HG02852 (cell line): Measurements from ENCODE around the gene NDUFB4.
A peak's percentile ranks its signal among the peaks of the same experiment; 100 is the strongest.
"Not testable (repeated sequence)": the region's sequence is repeated elsewhere in the genome, so short reads cannot be mapped to it uniquely, and the experiment has no call there.

Experiments
- ATAC-seq: cut with Tn5 transposase; IDR thresholded peaks from one replicate; pipeline ENCODE4 v1.9.1; 2021; ENCODE audit warnings: mild to moderate bottlenecking, moderate library complexity; ENCODE audit not compliant: unreplicated experiment

Gene NDUFB4

DNA sequence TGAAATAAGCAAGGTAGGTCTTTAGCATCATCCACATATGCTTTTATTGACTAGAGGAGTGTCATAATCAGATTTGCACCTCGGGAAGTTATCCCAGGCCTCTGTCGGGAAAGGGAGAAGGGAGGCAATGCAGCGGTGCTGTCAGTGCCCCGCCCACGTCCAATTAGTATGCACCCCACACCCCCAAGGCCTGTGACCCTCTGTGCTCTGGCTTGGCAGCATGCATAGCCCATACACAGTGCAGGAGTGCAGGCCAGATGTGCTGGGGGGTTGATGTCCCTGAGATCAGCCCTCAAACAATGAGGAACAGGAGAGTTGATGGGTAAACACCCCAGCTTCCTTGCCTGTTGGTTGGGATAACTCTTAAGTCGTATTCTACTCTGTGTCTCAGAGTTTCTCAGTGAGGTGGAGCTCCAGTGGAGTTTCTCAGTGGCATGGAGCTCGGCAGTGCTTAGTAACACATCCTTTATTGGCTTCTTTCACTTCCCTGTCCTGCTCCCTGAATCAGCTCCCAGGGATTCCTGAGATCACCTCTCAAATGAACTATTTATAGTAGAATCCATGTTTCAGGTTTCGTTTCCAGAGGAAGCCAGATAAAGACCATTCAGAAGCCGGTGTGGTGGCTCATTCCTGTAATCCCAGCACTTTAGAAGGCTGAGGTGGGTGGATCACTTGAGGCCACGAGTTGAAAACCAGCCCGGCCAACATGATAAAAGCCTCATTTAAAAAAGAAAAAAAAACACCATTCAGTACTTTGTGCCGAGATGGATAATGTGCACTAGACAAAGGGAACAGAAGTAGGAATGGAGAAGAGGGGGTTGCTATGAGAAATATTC is 26.7 kb upstream of the NDUFB4 start:
- ATAC-seq: no peak

DNA sequence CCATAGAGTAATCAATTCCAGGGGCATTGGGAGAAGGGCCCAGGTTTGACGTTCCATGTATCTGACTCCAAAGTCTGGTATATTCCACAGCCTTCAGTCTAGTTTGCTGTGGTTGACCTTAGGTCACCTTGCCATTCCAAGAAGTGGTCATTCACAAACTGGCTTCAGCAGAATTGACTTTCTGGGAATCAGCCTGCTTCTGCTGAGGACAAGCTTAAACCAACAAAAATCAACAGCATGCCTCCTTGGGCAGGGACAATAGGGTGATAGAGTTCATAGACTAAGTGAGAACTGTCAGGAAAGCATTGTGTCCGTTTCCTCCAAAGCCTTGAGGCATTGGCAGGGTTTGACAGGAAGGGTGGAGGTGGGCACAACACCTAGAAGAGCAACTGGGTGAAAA is 24.1 kb upstream of the NDUFB4 start:
- no peak for ATAC-seq

DNA sequence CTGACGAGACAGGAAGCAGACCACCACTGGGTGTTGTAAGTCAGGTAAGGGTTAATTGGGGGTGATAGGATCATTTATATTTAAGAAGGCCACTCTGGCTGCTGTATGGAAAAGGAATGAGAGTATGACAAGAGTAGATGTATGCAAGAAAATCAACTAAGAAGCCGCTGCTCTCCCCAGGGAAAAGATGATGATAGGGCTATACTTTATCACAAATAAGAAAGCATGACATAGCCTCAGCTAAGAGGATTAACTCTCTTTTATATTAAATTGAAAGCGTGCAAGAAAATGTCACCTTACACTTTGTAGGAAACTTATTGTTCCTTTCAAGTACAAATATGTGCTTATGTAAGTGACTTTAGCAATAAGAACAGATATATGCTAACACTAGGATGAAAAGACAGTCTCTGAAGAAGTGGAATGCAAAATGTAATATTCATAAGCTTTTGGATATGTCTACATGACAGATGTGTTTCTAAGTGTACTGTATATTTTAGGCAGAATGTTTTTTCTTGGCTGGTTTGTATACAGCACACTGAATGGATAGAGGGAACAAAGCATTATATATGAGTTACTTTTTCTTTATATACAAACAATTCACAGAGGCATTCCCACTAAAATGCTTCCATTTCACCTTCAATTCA is 8.7 kb upstream of the NDUFB4 start:
- no peak for ATAC-seq

DNA sequence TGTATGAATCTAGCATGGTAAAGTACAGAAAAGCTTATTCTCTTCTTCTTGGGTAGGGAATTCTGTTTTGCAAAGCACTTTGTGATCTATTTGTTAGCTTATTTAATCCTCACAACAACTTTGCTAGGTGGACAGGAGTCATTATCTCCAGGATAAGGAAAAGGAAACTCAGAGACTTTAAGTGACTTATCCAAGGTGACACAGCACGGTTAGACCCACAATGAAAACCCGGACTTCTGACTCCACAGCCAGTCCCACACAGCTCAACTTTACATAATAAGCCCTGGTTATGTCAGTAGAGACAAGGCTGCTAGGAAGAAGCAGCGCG is 384 bp upstream of the NDUFB4 start:
- no peak for ATAC-seq

DNA sequence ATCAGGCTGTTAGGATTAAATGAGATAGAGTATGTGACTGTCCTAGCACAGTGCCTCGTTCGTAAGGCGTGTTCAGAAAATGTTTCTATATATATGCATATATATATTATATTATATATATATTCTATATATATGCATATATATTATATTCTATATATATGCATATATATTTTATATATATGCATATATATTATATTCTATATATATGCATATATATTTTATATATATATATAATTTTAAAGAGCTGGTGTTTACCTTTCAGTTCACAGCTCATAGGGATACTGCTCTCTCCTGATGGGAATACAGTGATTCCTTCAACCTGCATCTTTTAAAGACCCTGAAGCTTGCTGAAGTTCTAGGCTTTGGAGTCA is 702 bp downstream of the NDUFB4 start:
- ATAC-seq: no peak

DNA sequence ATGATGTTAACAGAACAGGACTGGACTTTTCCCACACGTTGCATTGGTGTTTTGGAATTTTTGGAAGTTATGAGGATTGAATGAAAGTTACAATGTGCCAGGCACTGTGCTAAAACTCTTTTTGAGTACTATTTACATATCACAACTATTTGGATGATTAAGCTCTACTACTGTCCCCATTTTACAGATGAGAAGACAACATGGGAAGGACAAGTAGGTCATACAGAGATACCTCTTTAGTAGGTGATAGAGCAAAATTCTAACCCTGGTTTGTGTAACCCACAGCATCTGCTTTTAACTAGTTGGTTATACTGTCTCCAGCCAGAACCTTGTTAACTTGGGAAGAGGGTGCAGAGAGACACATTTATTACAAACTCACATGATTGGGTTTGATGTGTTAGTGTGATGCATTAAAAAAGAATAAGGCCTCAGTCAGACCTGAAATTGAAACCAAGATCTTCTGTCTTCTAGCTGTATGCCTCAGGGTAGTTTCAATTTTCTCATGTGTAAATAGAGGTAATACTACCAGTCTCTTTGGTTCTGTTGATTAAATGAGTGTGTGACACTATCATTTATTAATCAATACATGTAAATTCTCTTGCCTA is 1.4 kb downstream of the NDUFB4 start:
- ATAC-seq: peak; percentile 33

DNA sequence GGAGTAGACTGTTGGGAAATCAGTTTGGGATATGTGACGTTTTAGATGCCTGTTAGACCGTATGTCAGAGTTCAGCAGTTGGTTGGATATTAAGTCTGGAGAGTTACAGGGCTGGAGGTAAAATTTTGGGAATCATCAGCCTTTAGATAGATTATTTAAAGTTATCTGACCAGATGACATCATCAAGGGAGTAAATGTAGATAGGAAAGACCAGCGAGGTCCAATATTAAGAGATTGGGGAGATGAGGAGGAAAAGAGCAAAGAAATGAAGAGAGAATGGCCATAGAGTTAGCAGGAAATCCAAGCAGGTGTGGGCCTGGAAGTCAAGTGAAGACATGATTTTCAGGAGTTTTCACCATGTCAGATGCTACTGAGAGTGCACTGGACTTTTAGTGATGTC is 3.1 kb downstream of the NDUFB4 start:
- ATAC-seq: no peak

DNA sequence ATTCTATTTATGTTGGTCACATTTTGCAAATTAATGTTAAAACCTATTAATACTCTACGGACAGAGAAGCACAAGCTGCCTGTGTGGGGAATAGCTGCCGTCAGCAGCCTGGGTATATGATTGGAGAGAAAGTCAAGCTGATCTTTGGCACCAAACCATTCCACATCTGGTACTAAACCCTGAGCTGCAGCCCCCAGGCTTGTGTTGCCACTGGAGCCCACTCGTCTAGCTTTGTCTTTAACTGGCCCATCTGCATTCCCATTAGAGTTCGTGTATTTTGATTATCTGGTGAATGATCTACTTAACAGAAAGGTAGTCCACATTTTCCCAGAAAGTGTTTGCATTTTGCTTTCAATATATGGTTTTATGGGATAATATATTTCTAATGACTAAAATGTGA is 5.4 kb downstream of the NDUFB4 start:
- ATAC-seq: no peak

DNA sequence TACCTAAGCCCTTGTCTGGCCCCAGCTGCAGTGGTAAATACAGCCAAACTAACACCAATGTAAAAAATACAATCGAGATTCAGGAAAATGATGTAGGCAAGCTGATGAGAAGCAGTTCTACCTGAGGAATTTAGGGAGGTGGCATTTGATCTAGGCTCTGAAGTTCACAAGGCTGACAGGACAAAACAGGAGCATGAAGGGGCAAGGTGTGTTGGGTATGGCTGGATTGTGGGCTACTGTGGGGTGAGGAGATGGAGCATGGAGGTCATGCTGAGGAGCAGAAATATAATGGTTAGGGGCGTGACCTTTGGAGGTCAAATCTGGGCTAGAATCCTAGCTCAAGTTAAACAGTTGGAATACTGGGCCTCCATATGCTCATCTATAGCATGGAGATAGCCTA is 6.5 kb downstream of the NDUFB4 start:
- no peak for ATAC-seq

GRCh38 chr3:120604382-120604781 is 8.2 kb downstream of the NDUFB4 start:
- no peak for ATAC-seq

GRCh38 chr3:120604784-120605183 is 8.6 kb downstream of the NDUFB4 start:
- ATAC-seq: no peak

DNA sequence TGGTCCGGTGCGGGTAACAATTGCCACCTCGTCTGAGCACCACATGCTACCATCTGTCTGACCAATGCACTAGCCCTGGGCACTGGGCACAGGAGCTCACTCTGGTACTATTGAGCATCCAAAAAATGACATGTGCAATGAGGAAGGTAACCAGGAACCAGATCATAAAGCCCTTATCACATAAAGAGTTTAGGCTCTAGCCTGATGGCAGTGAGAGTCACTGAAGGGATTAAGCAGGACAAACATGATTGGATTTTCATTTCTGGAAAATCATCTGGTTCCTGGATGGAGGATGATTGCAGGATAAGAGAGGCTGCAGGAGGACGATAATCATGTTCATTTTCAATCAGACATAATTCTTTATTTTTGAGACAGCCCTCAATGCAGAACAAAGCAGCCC is 12.4 kb downstream of the NDUFB4 start:
- no peak for ATAC-seq

GRCh38 chr3:120614765-120615164 is 18.6 kb downstream of the NDUFB4 start:
- no peak for ATAC-seq

- ATAC-seq: no peak
Measured at GRCh38 chr3:120615847-120616609, 19.9 kb downstream of the NDUFB4 start.

- not testable (repeated sequence) for ATAC-seq
Measured at GRCh38 chr3:120616745-120617144, 20.6 kb downstream of the NDUFB4 start.

GRCh38 chr3:120622457-120622856 is 26.3 kb downstream of the NDUFB4 start:
- no peak for ATAC-seq

- ATAC-seq: no peak
Measured at GRCh38 chr3:120622870-120623726, 27.0 kb downstream of the NDUFB4 start.

DNA sequence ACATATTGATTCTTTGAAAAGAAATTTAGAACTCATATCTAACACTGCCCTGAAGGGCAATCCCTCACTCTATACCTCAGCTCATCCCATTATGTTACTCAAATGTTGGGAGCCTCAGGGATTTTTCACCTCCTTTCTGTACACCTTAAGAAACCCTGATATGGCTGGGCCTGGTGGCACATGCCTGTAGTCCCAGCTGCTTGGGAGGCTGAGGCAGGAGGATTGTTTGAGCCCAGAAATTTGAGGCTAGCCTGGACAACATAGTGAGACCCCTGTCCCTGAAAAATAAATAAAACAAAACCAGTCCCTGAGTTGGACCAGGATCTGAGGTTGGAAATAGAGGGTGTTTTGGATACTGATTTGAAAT is 27.6 kb downstream of the NDUFB4 start:
- ATAC-seq: no peak

GRCh38 chr3:120625159-120625586 is 29.0 kb downstream of the NDUFB4 start:
- no peak for ATAC-seq

DNA sequence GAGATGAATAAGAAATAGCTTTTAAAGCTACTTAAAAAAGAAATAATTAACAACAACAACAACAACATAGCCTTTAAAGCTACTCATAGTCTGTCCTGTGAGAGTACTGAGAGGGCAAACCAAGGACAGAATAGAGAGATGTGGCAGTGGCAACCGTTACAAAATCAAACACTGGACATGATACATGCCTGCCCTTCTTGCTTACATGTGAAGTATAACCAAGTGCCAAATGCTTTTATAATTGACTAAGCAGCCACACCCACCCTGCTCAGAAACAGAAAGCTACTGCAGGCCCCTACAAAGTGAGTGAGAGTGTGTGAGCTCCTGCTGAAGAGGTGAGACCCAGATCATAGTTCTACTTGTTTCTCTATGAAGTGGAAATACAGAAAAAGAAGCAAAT is 38.4 kb downstream of the NDUFB4 start:
- ATAC-seq: no peak
